IgD-negative memory B cell (primary cell): ENCODE data around the gene IGF2R. TPM values are rescaled to one million over a fixed set of nuclear protein-coding genes. Genes with fewer than 3 reads are reported as not detected.
A peak's percentile ranks its signal among the peaks of the same experiment; 100 is the strongest.

Experiments used
- H3K27ac Mint-ChIP-seq, 3 donors: one replicate each; pipeline ENCODE4 v1.8.0; 2020 to 2022; ENCODE audit warnings: mild to moderate bottlenecking in 3 of 3, mixed read lengths in 3 of 3, moderate library complexity in 1 of 3
- H3K27me3 Mint-ChIP-seq: one replicate; pipeline ENCODE4 v1.8.0; 2021; ENCODE audit warnings: mixed read lengths
- H3K36me3 Mint-ChIP-seq: one replicate; pipeline ENCODE4 v1.8.0; 2020; ENCODE audit warnings: mild to moderate bottlenecking, mixed read lengths
- H3K4me1 Mint-ChIP-seq, 3 donors: one replicate each; pipeline ENCODE4 v1.8.0; 2020 to 2022; ENCODE audit warnings: mixed read lengths in 3 of 3, mild to moderate bottlenecking in 1 of 3
- H3K4me3 Mint-ChIP-seq, 4 donors: one replicate each; pipeline ENCODE4 v1.8.0; 2020 to 2022; ENCODE audit warnings: mild to moderate bottlenecking in 4 of 4, mixed read lengths in 4 of 4, moderate library complexity in 3 of 4
- H3K9me3 Mint-ChIP-seq, 3 donors: one replicate each; pipeline ENCODE4 v1.8.0; 2020 to 2021; ENCODE audit warnings: mixed read lengths in 3 of 3, mild to moderate bottlenecking in 1 of 3
- polyA plus RNA-seq: library from polyadenylated mRNA; unstranded; fragments of 300-500 nt; fragmentation: Illumina TruSeq; gene quantifications from one replicate; pipeline ENCODE4 v1.2.3, GENCODE V29; 2021

The IGF2R gene
- polyA plus RNA-seq, 1 donor from 2014 or later: 4.7 TPM

GRCh38 chr6:160077024-160077423 lies 108.1 kb downstream of the IGF2R start:
- no peaks in the 10 kb centered on the region for H3K9me3 Mint-ChIP-seq
- H3K4me1 Mint-ChIP-seq: peaks cover 0 to 7% (median 3%) of the 10 kb centered on the region in 3 donors
- no peak overlapping the region for H3K27ac Mint-ChIP-seq
- no peak overlapping the region for H3K4me3 Mint-ChIP-seq
- peaks cover 20% of the 10 kb centered on the region for H3K36me3 Mint-ChIP-seq
- H3K27me3 Mint-ChIP-seq: no peaks in the 10 kb centered on the region

GRCh38 chr6:160077526-160077925 lies 108.6 kb downstream of the IGF2R start:
- no peaks in the 10 kb centered on the region for H3K9me3 Mint-ChIP-seq
- H3K36me3 Mint-ChIP-seq: peaks cover 18% of the 10 kb centered on the region
- no peak overlapping the region for H3K27ac Mint-ChIP-seq
- no peak overlapping the region for H3K4me3 Mint-ChIP-seq
- H3K27me3 Mint-ChIP-seq: no peaks in the 10 kb centered on the region
- H3K4me1 Mint-ChIP-seq: peaks cover 0 to 7% (median 3%) of the 10 kb centered on the region in 3 donors

GRCh38 chr6:160078883-160079685 lies 110.2 kb downstream of the IGF2R start:
- Mint-ChIP-seq H3K27ac (no peak overlapping the region), H3K9me3 (no peaks in the 10 kb centered on the region), H3K4me1 (peaks cover 0 to 5% (median 3%) of the 10 kb centered on the region in 3 donors), H3K27me3 (no peaks in the 10 kb centered on the region), H3K36me3 (peaks cover 8% of the 10 kb centered on the region), H3K4me3 (no peak overlapping the region)

- Mint-ChIP-seq H3K36me3 (peaks cover 8% of the 10 kb centered on the region), H3K27me3 (no peaks in the 10 kb centered on the region), H3K4me1 (peaks cover 0 to 3% (median 3%) of the 10 kb centered on the region in 3 donors), H3K4me3 (no peak overlapping the region), H3K9me3 (no peaks in the 10 kb centered on the region), H3K27ac (no peak overlapping the region)
Measured at GRCh38 chr6:160079686-160080043, 110.8 kb downstream of the IGF2R start.

- no peak overlapping the region for H3K4me3 Mint-ChIP-seq
- no peak overlapping the region for H3K27ac Mint-ChIP-seq
- H3K36me3 Mint-ChIP-seq: peaks cover 8% of the 10 kb centered on the region
- H3K4me1 Mint-ChIP-seq: peaks cover 0 to 3% (median 3%) of the 10 kb centered on the region in 3 donors
- no peaks in the 10 kb centered on the region for H3K27me3 Mint-ChIP-seq
- no peaks in the 10 kb centered on the region for H3K9me3 Mint-ChIP-seq
Measured at GRCh38 chr6:160080097-160080496, 111.2 kb downstream of the IGF2R start.

GRCh38 chr6:160081398-160081797 lies 112.5 kb downstream of the IGF2R start:
- Mint-ChIP-seq H3K27me3 (no peaks in the 10 kb centered on the region), H3K4me3 (no peak overlapping the region), H3K9me3 (no peaks in the 10 kb centered on the region), H3K4me1 (peaks cover 0 to 3% (median 1%) of the 10 kb centered on the region in 3 donors), H3K27ac (peak overlapping the region in 1 of 3 donors; percentile 35), H3K36me3 (peaks cover 13% of the 10 kb centered on the region)

- Mint-ChIP-seq H3K4me3 (no peak overlapping the region), H3K9me3 (no peaks in the 10 kb centered on the region), H3K27ac (no peak overlapping the region), H3K27me3 (no peaks in the 10 kb centered on the region), H3K36me3 (peaks cover 10% of the 10 kb centered on the region), H3K4me1 (no peaks in the 10 kb centered on the region)
Measured at GRCh38 chr6:160082627-160083026, 113.7 kb downstream of the IGF2R start.

- H3K36me3 Mint-ChIP-seq: peaks cover 10% of the 10 kb centered on the region
- no peaks in the 10 kb centered on the region for H3K9me3 Mint-ChIP-seq
- H3K4me1 Mint-ChIP-seq: no peaks in the 10 kb centered on the region
- no peak overlapping the region for H3K4me3 Mint-ChIP-seq
- H3K27me3 Mint-ChIP-seq: no peaks in the 10 kb centered on the region
- H3K27ac Mint-ChIP-seq: no peak overlapping the region
Measured at GRCh38 chr6:160084198-160084776, 115.4 kb downstream of the IGF2R start.

- no peaks in the 10 kb centered on the region for H3K27me3 Mint-ChIP-seq
- no peak overlapping the region for H3K4me3 Mint-ChIP-seq
- no peaks in the 10 kb centered on the region for H3K9me3 Mint-ChIP-seq
- H3K36me3 Mint-ChIP-seq: peaks cover 8% of the 10 kb centered on the region
- H3K4me1 Mint-ChIP-seq: no peaks in the 10 kb centered on the region
- no peak overlapping the region for H3K27ac Mint-ChIP-seq
Measured at GRCh38 chr6:160085226-160085625, 116.3 kb downstream of the IGF2R start.

GRCh38 chr6:160085713-160086505 lies 117.0 kb downstream of the IGF2R start:
- H3K4me3 Mint-ChIP-seq: no peak overlapping the region
- peaks cover 5% of the 10 kb centered on the region for H3K36me3 Mint-ChIP-seq
- H3K27ac Mint-ChIP-seq: no peak overlapping the region
- no peaks in the 10 kb centered on the region for H3K9me3 Mint-ChIP-seq
- H3K27me3 Mint-ChIP-seq: no peaks in the 10 kb centered on the region
- no peaks in the 10 kb centered on the region for H3K4me1 Mint-ChIP-seq

- Mint-ChIP-seq H3K27ac (no peak overlapping the region), H3K4me1 (no peaks in the 10 kb centered on the region), H3K9me3 (no peaks in the 10 kb centered on the region), H3K36me3 (peaks cover 5% of the 10 kb centered on the region), H3K4me3 (no peak overlapping the region), H3K27me3 (no peaks in the 10 kb centered on the region)
Measured at GRCh38 chr6:160086754-160087153, 117.9 kb downstream of the IGF2R start.

GRCh38 chr6:160088069-160088783 lies 119.3 kb downstream of the IGF2R start:
- H3K36me3 Mint-ChIP-seq: peaks cover 5% of the 10 kb centered on the region
- H3K9me3 Mint-ChIP-seq: no peaks in the 10 kb centered on the region
- no peaks in the 10 kb centered on the region for H3K4me1 Mint-ChIP-seq
- H3K4me3 Mint-ChIP-seq: no peak overlapping the region
- H3K27ac Mint-ChIP-seq: no peak overlapping the region
- H3K27me3 Mint-ChIP-seq: no peaks in the 10 kb centered on the region

GRCh38 chr6:160088784-160089533 lies 120.1 kb downstream of the IGF2R start:
- H3K27ac Mint-ChIP-seq: no peak overlapping the region
- H3K9me3 Mint-ChIP-seq: no peaks in the 10 kb centered on the region
- H3K4me3 Mint-ChIP-seq: peak overlapping the region in 1 of 4 donors; percentile 32
- no peaks in the 10 kb centered on the region for H3K4me1 Mint-ChIP-seq
- no peaks in the 10 kb centered on the region for H3K27me3 Mint-ChIP-seq
- H3K36me3 Mint-ChIP-seq: peaks cover 11% of the 10 kb centered on the region

- no peak overlapping the region for H3K4me3 Mint-ChIP-seq
- H3K27me3 Mint-ChIP-seq: no peaks in the 10 kb centered on the region
- no peaks in the 10 kb centered on the region for H3K4me1 Mint-ChIP-seq
- H3K36me3 Mint-ChIP-seq: peaks cover 16% of the 10 kb centered on the region
- no peak overlapping the region for H3K27ac Mint-ChIP-seq
- H3K9me3 Mint-ChIP-seq: no peaks in the 10 kb centered on the region
Measured at GRCh38 chr6:160089534-160089897, 120.6 kb downstream of the IGF2R start.
